Vein endothelial cell (primary cell): ENCODE results near the gene TYROBP. TPM values are rescaled to one million over a fixed set of nuclear protein-coding genes. Genes with fewer than 3 reads are reported as not detected.

ENCODE experiments used
- small RNA-seq: library from RNA; depleted of rRNA; stranded (forward); fragments of <200 nt; gene quantifications from one replicate; pipeline ENCODE3, GENCODE V24; 2012
- total RNA-seq: library from RNA; depleted of rRNA; stranded (reverse); fragments of >200 nt; gene quantifications from 2 replicates; pipeline ENCODE4 v1.2.3, GENCODE V29; 2012

TYROBP gene
- total RNA-seq, result not detected in 2 replicates

GRCh38 chr19:35908010-35908441 is at the start of gene TYROBP:
Gene TYROBP, minus strand, starts transcription at chr19:35908295. Its CDS starts 67 bp downstream, at chr19:35908228.

GRCh38 chr19:35935911-35936737 is 28.0 kb upstream of the TYROBP start, which contains the start of gene LRFN3:
Gene LRFN3, plus strand, starts transcription at chr19:35936374. Its CDS starts 3,052 bp downstream, at chr19:35939426.

GRCh38 chr19:35901854-35902661 is 6.0 kb downstream of the TYROBP start, which contains the start of gene HCST:
Gene HCST, plus strand, starts transcription at chr19:35902529. Its CDS starts 65 bp downstream, at chr19:35902594.

GRCh38 chr19:35868172-35868822 is 39.8 kb downstream of the TYROBP start, which contains the start of gene APLP1:
Gene APLP1, plus strand, starts transcription at chr19:35868574. Its CDS starts 63 bp downstream, at chr19:35868637.

GRCh38 chr19:35856546-35857149 is 51.4 kb downstream of the TYROBP start, which contains the start of gene KIRREL2:
Gene KIRREL2, plus strand, starts transcription at chr19:35856911. Its CDS starts 209 bp downstream, at chr19:35857120.

Small RNA genes within 50 kb of the gene (small RNA-seq; reads per million reads assigned to genes)
- gene AF038458.1, result not detected
- gene RN7SL402P, result not detected

Other genes with a start within 250 kb of the TYROBP start
- gene UPK1A, start 241.8 kb downstream of the TYROBP start, total RNA-seq, result not detected in 2 replicates
- gene ZBTB32, start 203.7 kb downstream of the TYROBP start, total RNA-seq, result not detected in 2 replicates
- 8.5 and 9.4 TPM in 2 replicates for gene KMT2B, start 190.3 kb downstream of the TYROBP start, total RNA-seq
- 0.76 and 0.98 TPM in 2 replicates for gene IGFLR1, start 165.8 kb downstream of the TYROBP start, total RNA-seq
- 2.3 and 2.8 TPM in 2 replicates for gene U2AF1L4, start 162.9 kb downstream of the TYROBP start, total RNA-seq
- 14.8 and 15.7 TPM in 2 replicates for gene PSENEN, start 162.6 kb downstream of the TYROBP start, total RNA-seq
- 12.1 and 16.7 TPM in 2 replicates for gene LIN37, start 159.7 kb downstream of the TYROBP start, total RNA-seq
- gene HSPB6, start 151.3 kb downstream of the TYROBP start, total RNA-seq, result 0.38 and 0.65 TPM in 2 replicates
- 7.2 and 7.3 TPM in 2 replicates for gene PROSER3, start 150.1 kb downstream of the TYROBP start, total RNA-seq
- gene ARHGAP33, start 132.7 kb downstream of the TYROBP start, total RNA-seq, result 3.3 and 3.7 TPM in 2 replicates
- not detected in 2 replicates for gene PRODH2, start 95.5 kb downstream of the TYROBP start, total RNA-seq
- gene NPHS1, start 55.8 kb downstream of the TYROBP start, total RNA-seq, result not detected in 2 replicates
- not detected in 2 replicates for gene KIRREL2, start 51.4 kb downstream of the TYROBP start, total RNA-seq
- 4.2 and 4.6 TPM in 2 replicates for gene APLP1, start 39.7 kb downstream of the TYROBP start, total RNA-seq
- 2.9 and 5.5 TPM in 2 replicates for gene NFKBID, start 7.8 kb downstream of the TYROBP start, total RNA-seq
- not detected in 2 replicates for gene HCST, start 5.8 kb downstream of the TYROBP start, total RNA-seq
- 9.6 and 11.1 TPM in 2 replicates for gene LRFN3, start 28.1 kb upstream of the TYROBP start, total RNA-seq
- 12.7 and 13.4 TPM in 2 replicates for gene SDHAF1, start 86.9 kb upstream of the TYROBP start, total RNA-seq
- 0.19 TPM in 1 of 2 replicates, not detected in the other for gene SYNE4, start 100.5 kb upstream of the TYROBP start, total RNA-seq
- gene ALKBH6, start 105.9 kb upstream of the TYROBP start, total RNA-seq, result 11.3 and 14.0 TPM in 2 replicates
- gene CLIP3, start 124.6 kb upstream of the TYROBP start, total RNA-seq, result 4.0 and 5.6 TPM in 2 replicates
- gene THAP8, start 146.0 kb upstream of the TYROBP start, total RNA-seq, result 1.3 and 1.6 TPM in 2 replicates
- gene WDR62, start 146.6 kb upstream of the TYROBP start, total RNA-seq, result 5.2 and 6.5 TPM in 2 replicates
- not detected in 2 replicates for gene OVOL3, start 202.8 kb upstream of the TYROBP start, total RNA-seq
- 26.5 and 37.2 TPM in 2 replicates for gene POLR2I, start 206.6 kb upstream of the TYROBP start, total RNA-seq
- gene TBCB, start 207.2 kb upstream of the TYROBP start, total RNA-seq, result 136 and 145 TPM in 2 replicates
- 405 and 525 TPM in 2 replicates for gene CAPNS1, start 231.8 kb upstream of the TYROBP start, total RNA-seq
- gene COX7A1, start 244.2 kb upstream of the TYROBP start, total RNA-seq, result 5.9 and 9.5 TPM in 2 replicates